Upper lobe of left lung (tissue), 6 donors: ENCODE results near the gene GUCD1. TPM values are rescaled to one million over a fixed set of nuclear protein-coding genes. Genes with fewer than 3 reads are reported as not detected.

Experiments
- ATAC-seq, 2 donors: fragments of 200-7000 bp; cut with Tn5 transposase; one replicate each; pipeline ENCODE4 v1.9.1; 2022; ENCODE audit warnings: mild to moderate bottlenecking in 2 of 2, moderate library complexity in 2 of 2; ENCODE audit not compliant: low FRiP score in 2 of 2
- DNase-seq, 2 donors: peaks; one replicate each; pipeline ENCODE4 v3.0.0-alpha.2; 2019 to 2020
- H3K27ac ChIP-seq, 4 donors: fragments of 200-600 bp; sonication (generic); one replicate each; pipeline ENCODE4 v1.5.1; 2016 to 2019
- H3K27me3 ChIP-seq, 4 donors: fragments of 200-600 bp; sonication (generic); one replicate each; pipeline ENCODE4 v1.5.1; 2017 to 2019
- H3K36me3 ChIP-seq, 4 donors: fragments of 200-600 bp; sonication (generic); one replicate each; pipeline ENCODE4 v1.5.1; 2016 to 2019
- H3K4me1 ChIP-seq, 4 donors: fragments of 200-600 bp; sonication (generic); one replicate each; pipeline ENCODE4 v1.5.1; 2018 to 2019
- H3K4me3 ChIP-seq, 4 donors: fragments of 200-600 bp; sonication (generic); one replicate each; pipeline ENCODE4 v1.5.1; 2017 to 2019; ENCODE audit warnings: mild to moderate bottlenecking in 2 of 4, moderate library complexity in 1 of 4
- H3K9me3 ChIP-seq, 4 donors: fragments of 200-600 bp; sonication (generic); one replicate each; pipeline ENCODE4 v1.5.1; 2018 to 2019
- CTCF ChIP-seq, 6 experiments: fragments of 450-650 bp in 4 of 6; fragments of 200-600 bp in 2 of 6; sonication (generic) in 2 of 6; IDR thresholded peaks; one replicate each; pipeline ENCODE4 v1.5.1; 2016 to 2019; ENCODE audit warnings: antibody characterized with exemption in 6 of 6
- EP300 ChIP-seq, 4 donors: sonication (generic); formaldehyde crosslinking; IDR thresholded peaks; one replicate each; pipeline ENCODE4 v1.5.1; 2017; ENCODE audit warnings: antibody characterized with exemption in 4 of 4, control low read depth in 2 of 4
- POLR2A ChIP-seq, 4 donors: fragments of 450-650 bp; IDR thresholded peaks; one replicate each; pipeline ENCODE4 v1.5.1; 2016 to 2017; ENCODE audit warnings: antibody characterized with exemption in 4 of 4, mild to moderate bottlenecking in 2 of 4
- POLR2AphosphoS5 ChIP-seq, 2 donors: sonication (generic); formaldehyde crosslinking; IDR thresholded peaks; one replicate each; pipeline ENCODE4 v1.5.1; 2017; ENCODE audit warnings: antibody characterized with exemption in 2 of 2
- WGBS, 2 donors: methylation state at CpG; one replicate each; pipeline ENCODE4 v1.1.5; 2017 to 2018; 5-methylcytosine and 5-hydroxymethylcytosine counted together
- total RNA-seq, 6 donors: library from RNA; depleted of rRNA in 4 of 6; stranded (reverse); fragments of >200 nt in 4 of 6; gene quantifications; one replicate each; pipeline versions ENCODE4 v1.1.0 to v1.2.1, GENCODE V29; 2016 to 2021
- donor health status: DM: no; HTN: no; CAD: no; lungs with moderate emphysema.
- donor health status: DM: no; HTN: yes; CAD: no; lungs with severe emphysema.

Gene GUCD1
- total RNA-seq, 6 donors from 2014 or later: 77.5 to 231 (median 160) TPM

- ATAC-seq: no peak
Observed at GRCh38 chr22:24567668-24568067, 12.7 kb upstream of the GUCD1 start.

GRCh38 chr22:24566899-24567511 lies 12.1 kb upstream of the GUCD1 start:
- TF ChIP-seq POLR2AphosphoS5 (IDR thresholded peaks at IDR 0.05): no peak
- TF ChIP-seq CTCF (IDR thresholded peaks at IDR 0.05): no peak
- TF ChIP-seq POLR2A (IDR thresholded peaks at IDR 0.05): no peak
- TF ChIP-seq EP300 (IDR thresholded peaks at IDR 0.05): no peak
- Histone ChIP-seq H3K27me3 (no peaks in the 10 kb centered on the region), H3K27ac (peak overlapping the region in 2 of 4 donors; percentile 18 to 25), H3K9me3 (no peaks in the 10 kb centered on the region), H3K36me3 (peaks cover 19 to 63% (median 41%) of the 10 kb centered on the region in 4 donors), H3K4me3 (no peak overlapping the region), H3K4me1 (peaks cover 21 to 36% (median 27%) of the 10 kb centered on the region in 4 donors)
- ATAC-seq (peak in 1 of 2 donors; percentile 68), DNase-seq (peak in 1 of 2 donors; percentile 50)
- WGBS, 2 donors: 56 to 67% methylated on average over 6 to 8 of the region's 8 CpGs

More at GRCh38 chr22:24567668-24568067, 12.7 kb upstream of the GUCD1 start:
- H3K4me1 ChIP-seq: peaks cover 21 to 31% (median 26%) of the 10 kb centered on the region in 4 donors
- TF ChIP-seq POLR2A (IDR thresholded peaks at IDR 0.05): no peak
- no peak for TF ChIP-seq POLR2AphosphoS5 (IDR thresholded peaks at IDR 0.05)
- TF ChIP-seq CTCF (IDR thresholded peaks at IDR 0.05): no peak
- TF ChIP-seq EP300 (IDR thresholded peaks at IDR 0.05): no peak
- WGBS, 2 donors: 69 to 71% methylated on average over 8 to 10 of the region's 10 CpGs
- no peaks in the 10 kb centered on the region for H3K9me3 ChIP-seq
- no peak overlapping the region for H3K27ac ChIP-seq
- H3K36me3 ChIP-seq: peaks cover 24 to 65% (median 42%) of the 10 kb centered on the region in 4 donors
- no peak for DNase-seq
- no peaks in the 10 kb centered on the region for H3K27me3 ChIP-seq
- no peak overlapping the region for H3K4me3 ChIP-seq

GRCh38 chr22:24565077-24565476 lies 10.1 kb upstream of the GUCD1 start:
- Histone ChIP-seq H3K4me3 (no peak overlapping the region), H3K27ac (no peak overlapping the region), H3K36me3 (peaks cover 18 to 58% (median 40%) of the 10 kb centered on the region in 4 donors), H3K4me1 (peaks cover 21 to 37% (median 27%) of the 10 kb centered on the region in 4 donors), H3K27me3 (no peaks in the 10 kb centered on the region), H3K9me3 (no peaks in the 10 kb centered on the region)
- WGBS, 2 donors: 77 to 83% methylated on average over 2 of the region's 2 CpGs
- DNase-seq (no peak), ATAC-seq (no peak)
- TF ChIP-seq POLR2A (IDR thresholded peaks at IDR 0.05) (no peak), EP300 (IDR thresholded peaks at IDR 0.05) (no peak), CTCF (IDR thresholded peaks at IDR 0.05) (no peak), POLR2AphosphoS5 (IDR thresholded peaks at IDR 0.05) (no peak)

- no peak for TF ChIP-seq EP300 (IDR thresholded peaks at IDR 0.05)
- TF ChIP-seq POLR2AphosphoS5 (IDR thresholded peaks at IDR 0.05): no peak
- no peak for TF ChIP-seq POLR2A (IDR thresholded peaks at IDR 0.05)
- TF ChIP-seq CTCF (IDR thresholded peaks at IDR 0.05): no peak
- H3K4me1 ChIP-seq: peaks cover 21 to 41% (median 28%) of the 10 kb centered on the region in 4 donors
- DNase-seq (no peak), ATAC-seq (no peak)
- H3K9me3 ChIP-seq: no peaks in the 10 kb centered on the region
- no peak overlapping the region for H3K4me3 ChIP-seq
- peaks cover 13 to 58% (median 39%) of the 10 kb centered on the region in 4 donors for H3K36me3 ChIP-seq
- H3K27ac ChIP-seq: no peak overlapping the region
- no peaks in the 10 kb centered on the region for H3K27me3 ChIP-seq
- WGBS, 2 donors: 72 to 81% methylated on average over 2 of the region's 2 CpGs
Observed at GRCh38 chr22:24564376-24565058, 9.6 kb upstream of the GUCD1 start.
